Fibroblast of upper back skin (primary cell): ENCODE data around the gene SEBOX.

ENCODE experiments used
- DNase-seq: peaks from one replicate; pipeline ENCODE4 v3.0.0-alpha.2; 2013

The SEBOX gene

DNA sequence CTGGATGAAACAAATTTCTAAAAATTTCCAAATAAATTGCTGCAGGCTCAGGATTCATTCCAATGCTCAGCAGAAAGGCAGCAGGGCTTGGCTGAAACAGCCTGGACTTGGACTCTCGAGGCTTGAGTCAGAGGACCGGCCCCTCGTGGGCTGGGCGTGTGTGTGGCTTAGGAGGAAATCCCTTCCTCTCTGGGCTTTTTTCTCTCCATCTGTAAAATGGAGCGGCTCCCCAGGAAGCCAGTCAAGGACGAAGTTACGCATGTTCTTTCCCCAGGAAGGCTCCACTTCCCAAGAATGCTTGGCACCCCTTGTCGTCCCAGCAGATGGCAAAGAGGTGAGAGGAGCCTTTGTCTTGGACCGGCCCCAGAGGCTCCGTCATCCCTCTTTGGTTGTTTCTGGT is 27.5 kb upstream of the SEBOX start:
- no peak for DNase-seq

DNA sequence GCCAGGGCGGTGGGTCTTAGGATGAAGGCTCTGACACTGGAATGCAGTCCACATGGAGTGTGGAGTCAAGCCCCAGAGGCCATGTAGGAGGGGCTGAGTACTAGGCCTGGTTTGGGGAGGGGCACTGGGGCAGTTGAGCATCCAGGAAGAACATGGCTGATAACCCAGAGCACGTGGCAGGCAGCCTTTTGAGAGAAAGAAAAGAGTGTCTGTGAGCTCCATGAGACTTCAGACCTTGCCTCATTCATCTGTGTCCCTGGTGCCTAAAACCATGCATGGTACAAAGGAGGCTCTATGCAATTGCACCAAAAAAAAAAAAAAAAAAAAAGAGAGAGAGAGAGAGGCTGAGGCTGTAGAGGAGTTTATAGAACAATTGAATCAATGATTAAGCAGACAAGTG is 26.4 kb upstream of the SEBOX start:
- no peak for DNase-seq

DNA sequence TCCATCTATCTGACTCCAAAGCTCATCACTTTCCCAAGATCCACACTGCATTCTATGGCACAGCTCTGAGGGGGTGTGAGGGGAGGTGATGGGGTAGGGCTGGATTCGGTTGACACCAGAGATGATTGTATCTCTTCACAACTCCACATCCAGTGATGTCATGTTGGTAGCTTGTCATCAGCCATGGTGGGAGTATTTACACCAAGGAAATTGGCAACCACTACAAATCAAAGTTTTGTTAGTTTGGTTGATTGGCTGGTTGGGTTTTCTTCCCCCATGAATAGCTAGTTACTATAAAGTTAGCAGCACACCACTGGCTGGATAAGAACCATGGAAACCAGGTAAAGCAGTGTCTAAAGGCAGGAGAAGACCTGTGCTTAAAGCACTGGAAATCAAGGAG is 26.0 kb upstream of the SEBOX start:
- no peak for DNase-seq

DNA sequence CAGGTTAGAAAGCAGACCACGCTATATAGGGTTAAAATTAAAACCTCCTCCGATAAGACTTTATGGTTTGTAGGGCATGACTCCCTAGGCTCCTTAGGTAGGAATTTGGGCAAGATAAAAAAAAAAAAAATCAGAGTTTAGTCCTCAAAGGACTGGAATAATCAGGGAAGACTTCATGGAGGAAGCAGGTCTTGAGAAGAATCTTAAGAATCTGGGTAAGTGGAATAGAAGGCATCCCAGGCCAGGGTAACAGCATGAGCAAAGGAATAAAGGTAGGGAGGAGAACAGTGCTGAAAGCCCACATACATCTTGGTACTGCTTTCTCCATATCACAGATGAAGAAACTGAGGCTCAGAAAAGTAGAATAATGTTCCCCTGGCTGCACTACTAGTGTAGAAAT is 25.6 kb upstream of the SEBOX start:
- DNase-seq, result no peak

DNA sequence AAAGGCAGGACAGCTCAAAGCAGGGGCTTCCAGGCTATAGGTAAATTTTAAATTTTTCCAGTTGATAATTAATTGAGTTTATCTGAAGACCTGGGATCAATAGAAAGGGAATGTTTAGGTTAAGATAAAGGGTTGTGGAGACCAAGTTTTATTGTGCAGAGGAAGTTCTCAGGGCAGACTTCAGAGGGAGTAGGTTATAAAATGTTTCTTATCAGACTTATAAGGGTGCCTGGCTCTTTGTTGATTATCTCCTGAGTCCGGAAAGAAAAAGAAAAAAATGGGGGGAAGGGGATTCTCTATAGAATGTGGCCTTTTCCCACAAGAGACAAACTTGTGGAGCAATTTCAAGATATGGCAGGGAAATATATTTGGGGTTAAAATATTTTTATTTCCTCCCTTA is 25.1 kb upstream of the SEBOX start:
- DNase-seq, result no peak

DNA sequence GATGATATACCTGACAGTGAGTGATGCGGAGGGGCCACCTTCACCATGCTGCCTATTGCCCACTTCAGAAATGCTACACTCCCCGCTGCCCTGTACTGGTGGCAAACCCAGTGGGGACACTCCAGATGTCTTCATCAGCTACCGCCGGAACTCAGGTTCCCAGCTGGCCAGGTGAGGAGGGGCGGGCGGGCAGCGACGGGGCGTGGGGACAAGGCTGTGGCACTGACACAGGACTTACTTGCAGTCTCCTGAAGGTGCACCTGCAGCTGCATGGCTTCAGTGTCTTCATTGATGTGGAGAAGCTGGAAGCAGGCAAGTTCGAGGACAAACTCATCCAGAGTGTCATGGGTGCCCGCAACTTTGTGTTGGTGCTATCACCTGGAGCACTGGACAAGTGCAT is 23.1 kb upstream of the SEBOX start:
- DNase-seq, result no peak

DNA sequence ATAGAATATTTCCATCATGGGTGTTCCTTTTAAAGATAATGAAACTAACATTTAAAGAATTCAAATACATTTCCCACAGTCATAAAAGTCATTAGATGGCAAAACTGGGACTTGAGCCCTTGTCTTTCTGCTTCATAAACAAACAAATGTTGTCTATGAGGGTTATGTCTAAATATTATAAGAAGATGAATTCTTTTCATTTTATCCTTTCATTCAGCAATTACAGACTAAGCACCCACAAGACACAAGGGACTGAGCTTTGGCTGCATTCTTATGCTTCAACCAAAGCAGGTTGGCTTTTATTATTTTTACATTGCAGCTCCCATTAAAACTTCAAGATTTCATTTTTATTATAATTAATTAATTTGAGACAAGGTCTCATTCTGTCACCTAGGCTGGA is 21.4 kb upstream of the SEBOX start:
- DNase-seq, result no peak

DNA sequence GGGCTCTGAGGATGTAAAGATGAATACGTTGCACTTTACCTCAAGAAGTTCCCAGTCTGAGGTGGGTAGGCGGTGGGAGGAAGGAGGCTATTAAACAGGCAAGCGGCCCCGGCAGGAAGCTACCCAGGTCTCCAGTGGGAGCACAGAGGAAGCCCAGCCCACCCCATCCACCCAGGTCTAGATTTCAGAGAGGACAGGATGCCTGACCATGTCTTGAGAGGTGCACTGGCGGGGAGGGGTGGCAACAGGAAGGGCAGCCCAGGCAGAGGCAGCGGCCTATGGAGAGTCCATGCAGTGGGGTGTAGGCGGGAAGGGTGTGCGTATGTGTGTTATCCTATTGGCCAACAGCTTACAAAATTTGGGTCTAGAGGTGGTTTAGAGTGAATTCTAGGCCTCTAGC is 20.4 kb upstream of the SEBOX start:
- DNase-seq, result no peak

DNA sequence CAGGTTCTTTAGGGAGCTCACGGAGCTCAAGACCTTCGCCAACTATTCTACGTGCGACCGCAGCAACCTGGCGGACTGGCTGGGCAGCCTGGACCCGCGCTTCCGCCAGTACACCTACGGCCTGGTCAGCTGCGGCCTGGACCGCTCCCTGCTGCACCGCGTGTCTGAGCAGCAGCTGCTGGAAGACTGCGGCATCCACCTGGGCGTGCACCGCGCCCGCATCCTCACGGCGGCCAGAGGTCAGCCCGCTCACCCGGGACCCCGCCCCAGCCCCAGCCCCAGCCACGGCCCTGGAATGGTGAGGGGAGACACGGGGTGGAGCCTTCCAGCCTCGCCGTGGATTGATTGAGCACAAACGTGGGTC is 20.0 kb upstream of the SEBOX start:
- DNase-seq, result no peak

DNA sequence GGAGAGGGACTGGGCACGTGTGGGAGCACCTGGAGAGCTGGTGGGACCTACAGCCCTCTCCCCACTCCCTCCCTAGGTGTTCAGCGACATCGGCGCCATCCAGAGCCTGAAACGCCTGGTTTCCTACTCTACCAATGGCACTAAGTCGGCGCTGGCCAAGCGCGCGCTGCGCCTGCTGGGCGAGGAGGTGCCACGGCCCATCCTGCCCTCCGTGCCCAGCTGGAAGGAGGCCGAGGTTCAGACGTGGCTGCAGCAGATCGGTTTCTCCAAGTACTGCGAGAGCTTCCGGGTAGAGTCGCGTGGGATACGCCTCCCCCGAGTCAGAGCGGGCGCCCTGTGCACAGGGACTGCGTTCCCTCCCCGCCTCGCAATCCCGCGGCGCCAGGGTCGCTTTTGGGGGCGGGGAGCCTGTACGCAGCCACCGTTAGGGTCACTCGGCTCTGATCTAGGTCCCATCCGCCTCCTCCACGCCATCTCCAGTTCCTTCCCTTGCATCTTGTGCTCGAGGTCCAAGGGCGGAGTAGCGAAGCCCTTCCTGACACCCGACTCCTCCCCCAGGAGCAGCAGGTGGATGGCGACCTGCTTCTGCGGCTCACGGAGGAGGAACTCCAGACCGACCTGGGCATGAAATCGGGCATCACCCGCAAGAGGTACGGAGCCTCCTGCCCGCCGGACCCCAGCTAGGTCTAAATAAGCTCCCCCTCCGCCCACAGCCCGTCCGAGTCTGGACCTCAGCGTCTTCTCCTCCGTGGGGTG is 19.5 kb upstream of the SEBOX start:
- no peak for DNase-seq

DNA sequence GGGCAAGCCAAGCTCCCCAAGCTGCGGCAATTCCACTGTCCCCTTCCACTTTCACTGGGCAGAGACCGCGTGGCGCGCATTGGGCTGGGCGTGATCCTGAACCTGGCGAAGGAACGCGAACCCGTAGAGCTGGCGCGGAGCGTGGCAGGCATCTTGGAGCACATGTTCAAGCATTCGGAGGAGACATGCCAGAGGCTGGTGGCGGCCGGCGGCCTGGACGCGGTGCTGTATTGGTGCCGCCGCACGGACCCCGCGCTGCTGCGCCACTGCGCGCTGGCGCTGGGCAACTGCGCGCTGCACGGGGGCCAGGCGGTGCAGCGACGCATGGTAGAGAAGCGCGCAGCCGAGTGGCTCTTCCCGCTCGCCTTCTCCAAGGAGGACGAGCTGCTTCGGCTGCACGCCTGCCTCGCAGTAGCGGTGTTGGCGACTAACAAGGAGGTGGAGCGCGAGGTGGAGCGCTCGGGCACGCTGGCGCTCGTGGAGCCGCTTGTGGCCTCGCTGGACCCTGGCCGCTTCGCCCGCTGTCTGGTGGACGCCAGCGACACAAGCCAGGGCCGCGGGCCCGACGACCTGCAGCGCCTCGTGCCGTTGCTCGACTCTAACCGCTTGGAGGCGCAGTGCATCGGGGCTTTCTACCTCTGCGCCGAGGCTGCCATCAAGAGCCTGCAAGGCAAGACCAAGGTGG is 16.3 kb upstream of the SEBOX start:
- no peak for DNase-seq

DNA sequence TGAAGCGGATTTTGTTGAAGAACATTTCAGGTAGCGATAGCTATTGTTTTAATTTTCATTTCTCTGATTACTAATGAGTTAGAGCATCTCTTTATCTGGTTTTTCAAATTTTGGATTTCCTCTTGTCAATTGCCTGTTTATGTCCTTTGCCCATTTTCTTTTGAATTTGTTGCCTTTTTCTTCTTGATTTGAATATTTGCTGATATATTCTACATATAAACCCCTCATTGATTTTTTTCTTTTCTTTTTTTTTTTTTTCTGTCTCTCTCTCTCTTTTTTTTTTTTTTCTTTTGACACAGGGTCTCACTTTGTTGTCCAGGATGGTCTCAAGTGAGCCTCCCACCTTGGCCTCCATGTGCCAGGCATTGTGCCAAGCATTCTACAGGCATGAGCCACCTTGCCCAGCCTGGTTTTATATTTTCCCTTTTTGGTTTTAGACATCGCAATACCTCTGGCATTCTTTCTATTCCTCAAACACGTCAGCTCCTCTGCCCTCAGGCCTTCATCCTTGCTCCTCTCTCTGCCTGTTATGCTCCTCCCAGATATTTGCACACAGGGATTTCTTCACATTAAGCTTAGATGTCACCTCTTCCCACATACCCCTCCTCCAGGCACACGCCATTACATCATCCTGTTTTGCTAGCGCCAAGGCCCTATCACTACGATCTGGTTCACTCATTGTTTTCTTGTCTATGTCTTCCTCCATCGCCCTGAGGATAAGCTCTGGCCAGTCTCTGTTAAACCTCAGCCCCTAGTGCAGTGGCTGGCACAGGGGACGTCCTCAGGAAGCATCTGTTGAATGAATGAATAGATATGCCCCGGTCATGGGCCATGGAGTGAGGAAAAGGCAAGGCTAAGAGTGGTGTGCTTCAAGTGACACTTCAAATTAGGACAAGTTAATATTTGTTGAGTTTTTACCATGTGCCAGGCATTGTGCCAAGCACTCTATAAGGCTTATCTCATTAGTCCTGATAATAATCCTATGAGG is 15.1 kb upstream of the SEBOX start:
- DNase-seq, result peak; percentile 19

DNA sequence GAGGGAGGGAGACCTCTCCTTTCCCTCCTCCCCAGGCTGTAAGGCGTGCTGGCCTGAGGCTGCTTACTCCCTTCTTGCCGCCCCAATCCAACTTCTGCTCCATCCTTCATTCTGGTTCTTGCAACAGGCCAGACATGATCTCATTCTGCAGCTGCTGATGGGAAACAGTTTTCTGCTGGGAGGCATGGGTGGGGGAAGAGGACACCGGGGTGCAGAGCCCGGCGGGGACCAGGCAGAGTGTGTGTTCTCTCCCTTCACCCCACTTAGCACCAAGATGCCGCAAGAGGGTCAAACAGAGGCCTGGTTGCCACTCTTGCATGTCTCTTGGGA is 7.9 kb upstream of the SEBOX start:
- no peak for DNase-seq

DNA sequence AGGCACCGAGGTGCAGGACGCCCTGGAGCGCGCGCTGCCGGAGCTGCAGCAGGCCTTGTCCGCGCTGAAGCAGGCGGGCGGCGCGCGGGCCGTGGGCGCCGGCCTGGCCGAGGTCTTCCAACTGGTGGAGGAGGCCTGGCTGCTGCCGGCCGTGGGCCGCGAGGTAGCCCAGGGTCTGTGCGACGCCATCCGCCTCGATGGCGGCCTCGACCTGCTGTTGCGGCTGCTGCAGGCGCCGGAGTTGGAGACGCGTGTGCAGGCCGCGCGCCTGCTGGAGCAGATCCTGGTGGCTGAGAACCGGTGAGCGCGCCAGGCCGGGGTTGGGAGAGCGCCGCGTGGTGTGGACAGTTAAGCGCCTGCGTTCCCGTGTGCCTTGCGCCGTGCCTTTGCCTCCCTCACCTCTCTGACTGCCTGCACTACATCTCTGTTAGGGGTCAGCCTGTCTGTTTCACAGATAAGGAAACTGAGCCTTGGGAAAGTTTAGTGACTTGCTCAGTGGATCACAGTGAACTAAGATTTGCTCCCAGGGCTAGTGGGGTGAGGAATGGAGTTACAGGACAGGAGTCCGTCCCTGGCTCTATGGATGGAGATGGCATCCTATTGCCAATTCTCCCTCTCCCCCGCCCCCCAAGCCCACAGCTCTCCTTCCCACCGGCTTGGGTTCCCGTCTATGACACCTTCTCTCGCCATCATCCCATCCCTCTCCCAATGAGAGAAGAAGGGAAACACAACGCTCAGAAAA is 7.4 kb upstream of the SEBOX start:
- DNase-seq, result peak; percentile 16

DNA sequence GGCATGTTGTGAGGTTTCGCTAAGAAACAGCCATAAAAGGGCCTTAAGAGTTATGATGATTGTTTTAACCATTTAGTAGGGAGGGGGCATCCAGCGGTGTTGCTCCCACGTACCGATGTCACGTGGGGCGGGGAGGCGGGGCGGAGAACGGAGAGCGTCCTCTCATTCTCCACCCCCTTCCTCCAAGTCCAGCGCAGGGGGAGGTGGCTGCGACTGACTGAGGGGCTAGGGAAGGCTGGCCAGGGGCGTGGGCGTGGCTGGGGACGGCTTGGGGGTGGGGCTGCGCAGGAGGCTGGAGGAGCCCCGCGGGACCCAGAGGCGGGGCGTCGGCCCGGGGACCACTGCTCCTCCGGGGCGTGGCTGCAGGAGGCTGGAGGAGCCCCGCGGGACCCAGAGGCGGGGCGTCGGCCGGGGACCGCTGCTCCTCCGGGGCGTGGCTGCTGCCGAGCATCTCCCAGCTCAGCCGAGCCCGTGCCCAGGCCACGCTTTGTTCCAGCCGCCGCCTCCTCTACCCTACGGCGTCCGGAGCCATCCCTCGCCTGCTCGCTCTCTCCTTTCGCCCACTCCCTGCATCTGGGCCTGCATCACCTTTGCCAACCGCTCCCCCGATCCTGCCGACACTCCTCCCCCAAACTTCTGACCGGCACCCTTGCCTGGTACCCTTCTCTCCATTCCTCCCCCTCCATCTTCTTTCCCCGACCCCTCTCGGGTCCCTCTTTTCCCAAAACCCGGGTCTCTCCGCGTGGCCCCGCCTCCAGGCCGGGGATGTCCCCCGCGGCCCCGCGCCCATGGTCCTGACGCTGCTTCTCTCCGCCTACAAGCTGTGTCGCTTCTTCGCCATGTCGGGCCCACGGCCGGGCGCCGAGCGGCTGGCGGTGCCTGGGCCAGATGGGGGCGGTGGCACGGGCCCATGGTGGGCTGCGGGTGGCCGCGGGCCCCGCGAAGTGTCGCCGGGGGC is 6.5 kb upstream of the SEBOX start, which contains the start of gene SARM1:
SARM1 (plus strand) TSS at position 450 of the 958 bp plus-strand sequence; CDS start at position 789, 339 bp downstream.
- peak; percentile 90 for DNase-seq

DNA sequence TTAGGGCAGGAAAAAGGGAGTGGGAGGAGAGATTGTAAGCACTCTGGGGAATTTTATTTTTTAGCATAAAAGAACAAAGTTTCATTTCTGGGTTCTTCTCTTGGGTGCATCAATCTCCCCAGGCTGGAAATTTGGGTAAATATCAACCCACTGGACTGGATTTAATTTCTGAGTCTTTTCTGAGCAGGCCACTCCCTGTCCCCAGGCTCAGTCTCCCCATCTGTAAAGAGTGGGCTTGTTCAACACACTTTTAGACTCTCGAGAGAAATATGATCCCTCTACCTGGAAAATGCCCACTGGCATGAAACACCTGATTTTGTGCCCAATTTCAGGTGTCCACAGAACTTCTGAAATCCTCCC is 5.7 kb upstream of the SEBOX start:
- DNase-seq, result no peak

DNA sequence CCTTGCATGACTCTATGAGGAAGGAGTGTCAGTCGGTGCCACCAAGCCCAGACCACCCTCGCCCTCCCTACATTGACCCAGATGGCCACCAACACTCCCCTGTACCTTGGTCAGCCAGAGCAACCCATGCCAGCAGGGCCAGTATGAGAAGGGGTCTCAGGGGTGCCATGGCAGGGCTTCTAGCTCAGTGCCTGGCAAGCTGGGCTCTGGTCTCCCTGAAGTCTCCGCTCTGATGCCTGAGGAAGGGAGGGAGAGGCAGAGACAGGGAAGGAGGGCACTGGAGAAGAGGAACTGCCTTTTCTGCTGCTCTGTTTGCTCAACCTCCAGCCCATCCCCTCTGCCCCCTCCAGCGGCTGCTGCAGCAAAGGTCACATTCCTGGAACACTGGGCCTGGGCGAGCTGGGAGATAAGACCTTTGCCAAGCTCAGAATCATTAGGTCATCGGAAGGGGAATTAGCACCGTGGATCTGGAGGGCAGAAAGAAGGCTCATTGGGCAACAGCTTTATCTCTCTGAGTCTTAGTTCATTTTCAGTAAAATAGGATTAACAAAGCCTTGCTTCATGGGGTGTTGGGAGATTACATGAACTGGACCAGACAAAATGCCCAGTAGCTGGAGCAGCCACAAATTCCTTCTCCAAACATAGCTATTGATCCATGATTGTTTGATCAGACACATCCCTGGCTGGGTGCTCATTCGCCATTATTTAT is 5.2 kb upstream of the SEBOX start, which contains the start of gene VTN:
VTN (minus strand) TSS at position 273 of the 709 bp plus-strand sequence; CDS start at position 169, 104 bp downstream.
- DNase-seq, result peak; percentile 10

DNA sequence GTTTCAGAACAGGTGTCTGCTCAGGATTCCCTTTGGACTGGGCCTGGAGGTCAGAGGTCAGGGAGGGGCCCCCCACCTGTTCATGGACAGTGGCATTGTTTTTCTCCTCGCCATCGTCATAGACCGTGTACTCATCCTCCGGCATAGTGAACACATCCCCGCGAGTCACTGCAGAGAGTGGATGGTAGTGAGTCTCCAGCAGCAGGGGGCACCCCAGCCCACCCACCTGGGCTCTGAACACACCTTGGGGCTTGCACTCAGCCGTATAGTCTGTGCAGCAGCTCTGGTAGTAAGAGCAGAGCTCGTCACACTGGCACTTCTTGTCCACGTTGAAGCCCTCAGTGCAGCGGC is 4.7 kb upstream of the SEBOX start:
- DNase-seq, result no peak

DNA sequence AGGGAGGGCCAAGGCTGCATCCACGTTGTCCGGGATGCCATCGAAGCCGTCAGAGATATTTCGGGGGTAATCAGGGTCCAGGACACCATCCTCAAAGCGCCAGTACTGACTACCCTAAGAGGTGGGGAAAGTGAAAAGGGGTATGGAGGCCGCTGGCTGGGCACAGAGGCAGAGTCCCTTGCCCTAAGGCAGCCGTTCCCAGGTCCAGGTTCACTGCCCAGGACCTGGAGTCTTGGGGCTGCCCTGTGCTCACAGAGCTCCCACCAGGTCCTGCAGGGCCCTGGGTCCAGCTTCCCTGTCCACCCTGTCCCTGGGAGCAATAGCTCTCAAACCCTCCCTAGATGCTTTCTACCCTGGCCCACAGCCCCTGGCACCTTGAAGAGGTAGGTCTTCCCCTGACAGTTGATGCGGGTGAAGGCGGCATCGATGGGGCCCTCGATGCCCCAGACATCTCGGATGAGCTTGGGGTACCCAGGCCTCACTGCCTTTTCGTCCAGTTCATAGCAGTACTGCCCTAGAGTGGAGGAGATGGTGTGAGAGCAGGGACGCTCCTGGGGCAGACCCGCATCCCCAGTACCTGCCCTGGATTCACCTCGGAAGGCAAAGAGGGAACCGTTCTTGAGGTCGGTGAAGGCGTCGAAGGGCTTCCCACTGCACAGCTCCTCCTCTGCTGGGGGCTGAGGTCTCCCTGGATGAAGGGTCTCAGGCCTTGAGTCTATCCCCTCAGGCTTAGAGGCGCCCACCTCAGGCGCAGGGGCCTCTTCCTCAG is 4.1 kb upstream of the SEBOX start:
- DNase-seq, result no peak

DNA sequence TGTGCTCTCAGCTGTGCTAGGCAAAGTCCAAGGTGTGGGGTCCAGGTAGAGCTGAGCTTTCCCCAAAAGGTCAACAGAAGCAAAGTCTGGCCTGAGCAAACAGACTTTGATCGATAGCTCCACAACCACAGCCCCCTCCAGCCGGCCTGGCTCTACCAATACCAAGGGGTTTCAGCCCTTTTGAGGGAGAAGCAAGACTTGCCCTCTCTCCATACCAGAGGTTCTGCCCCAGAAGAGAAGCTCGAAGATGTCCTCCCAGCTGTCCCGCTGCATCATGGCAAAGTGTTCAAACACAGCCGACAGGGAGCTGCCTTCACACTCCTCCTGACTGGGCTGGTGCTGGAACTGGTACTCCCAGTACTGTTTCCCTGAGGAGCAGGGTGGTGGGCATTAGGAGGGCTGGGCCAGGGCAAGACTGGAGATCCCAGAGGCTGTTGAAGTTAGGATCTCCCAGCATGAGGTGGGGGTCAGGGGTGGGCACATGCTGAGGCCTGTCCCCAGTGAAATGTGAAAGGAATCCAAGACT is 3.4 kb upstream of the SEBOX start:
- DNase-seq, result no peak
